HEK293 (cell line): ENCODE results near the gene PCBP3.

Experiments used
- CTCF ChIA-PET: fragments of 350-600 bp; formaldehyde crosslinking; extraction: SDS; loops from one replicate; lab custom pipeline; 2021; ENCODE audit warnings: antibody characterized with exemption; lab: Yijun Ruan, JAX
- POLR2A ChIA-PET: fragments of 300-600 bp; formaldehyde crosslinking; extraction: SDS; loops from one replicate; lab custom pipeline; 2020; ENCODE audit warnings: antibody characterized with exemption, inconsistent platforms; lab: Yijun Ruan, JAX
- H3K27ac ChIP-seq: fragments of 200-500 bp; sonication (Bioruptor generic); 2 replicates; pipeline ENCODE4 v1.5.1; 2014; ENCODE audit warnings: low read depth, low read length, control low read depth, inconsistent platforms; ENCODE audit errors: extremely low read depth
- H3K36me3 ChIP-seq, 2 experiments: fragments of 200-500 bp in 1 of 2; sonication (Bioruptor generic) in 1 of 2; 1 replicate in 1 of 2; 2 replicates in 1 of 2; pipeline ENCODE4 v1.5.1; 2014 to 2017; ENCODE audit warnings: inconsistent platforms in 2 of 2, low read length in 2 of 2; ENCODE audit not compliant: control insufficient read depth in 2 of 2, insufficient read depth in 1 of 2
- H3K4me1 ChIP-seq: fragments of 200-500 bp; sonication (Bioruptor generic); 2 replicates; pipeline ENCODE4 v1.5.1; 2014; ENCODE audit warnings: mild to moderate bottlenecking, low read length, inconsistent platforms; ENCODE audit not compliant: control insufficient read depth, insufficient read depth
- H3K4me3 ChIP-seq: 2 replicates; pipeline ENCODE4 v1.5.1; 2011; ENCODE audit warnings: low read depth, mild to moderate bottlenecking, control low read depth, low read length, moderate library complexity
- H3K9me3 ChIP-seq: fragments of 200-500 bp; sonication (Bioruptor generic); 2 replicates; pipeline ENCODE4 v1.5.1; 2014; ENCODE audit warnings: low read depth, low read length, inconsistent platforms; ENCODE audit not compliant: control insufficient read depth, insufficient read depth
- KLF17 ChIP-seq: fragments of 450-650 bp; formaldehyde crosslinking; IDR thresholded peaks from 2 replicates; pipeline ENCODE4 v1.5.1; 2016; ENCODE audit warnings: missing biosample characterization, missing genetic modification characterization
- SALL2 ChIP-seq: fragments of 450-650 bp; formaldehyde crosslinking; IDR thresholded peaks from 2 replicates; pipeline ENCODE4 v1.5.0; 2017; ENCODE audit warnings: missing biosample characterization, mild to moderate bottlenecking, missing genetic modification characterization, borderline replicate concordance
- ZBTB21 ChIP-seq: fragments of 450-650 bp; formaldehyde crosslinking; IDR thresholded peaks from 2 replicates; pipeline ENCODE4 v1.5.1; 2017; ENCODE audit warnings: missing biosample characterization, missing genetic modification characterization
- ZNF133 ChIP-seq: fragments of 450-650 bp; formaldehyde crosslinking; IDR thresholded peaks from 2 replicates; pipeline ENCODE4 v1.5.1; 2016; ENCODE audit warnings: missing biosample characterization, missing genetic modification characterization
- ZNF18 ChIP-seq: fragments of 450-650 bp; formaldehyde crosslinking; IDR thresholded peaks from 2 replicates; pipeline ENCODE4 v1.5.1; 2016; ENCODE audit warnings: missing biosample characterization, missing genetic modification characterization
- ZNF266 ChIP-seq: fragments of 450-650 bp; formaldehyde crosslinking; IDR thresholded peaks from 2 replicates; pipeline ENCODE4 v1.5.1; 2016; ENCODE audit warnings: missing biosample characterization, missing genetic modification characterization, low read depth
- ZNF341 ChIP-seq: fragments of 450-650 bp; formaldehyde crosslinking; IDR thresholded peaks from 2 replicates; pipeline ENCODE4; 2016; ENCODE audit warnings: low read depth, missing biosample characterization, missing genetic modification characterization
- ZNF514 ChIP-seq: fragments of 450-650 bp; formaldehyde crosslinking; IDR thresholded peaks from 2 replicates; pipeline ENCODE4 v1.5.1; 2016; ENCODE audit warnings: missing biosample characterization, missing genetic modification characterization
- ZNF558 ChIP-seq: fragments of 450-650 bp; formaldehyde crosslinking; IDR thresholded peaks from 2 replicates; pipeline ENCODE4 v1.5.1; 2016; ENCODE audit warnings: missing biosample characterization, missing genetic modification characterization
- ZNF785 ChIP-seq: fragments of 450-650 bp; formaldehyde crosslinking; IDR thresholded peaks from 2 replicates; pipeline ENCODE4 v1.5.1; 2016; ENCODE audit warnings: missing biosample characterization, missing genetic modification characterization
- TF ChIP-seq, protein P1 (sequence below): fragments of 450-650 bp; IDR thresholded peaks from 2 replicates; pipeline ENCODE4 v1.5.1; 2018; ENCODE audit warnings: missing biosample characterization, mild to moderate bottlenecking, missing genetic modification characterization
- TF ChIP-seq, protein P2 (sequence below): fragments of 450-650 bp; formaldehyde crosslinking; IDR thresholded peaks from 2 replicates; pipeline ENCODE4 v1.5.1; 2016; ENCODE audit warnings: missing biosample characterization, missing genetic modification characterization
- TF ChIP-seq, protein P3 (sequence below): fragments of 450-650 bp; formaldehyde crosslinking; IDR thresholded peaks from 2 replicates; pipeline ENCODE4 v1.5.1; 2017; ENCODE audit warnings: missing biosample characterization, missing genetic modification characterization

Gene PCBP3

GRCh38 chr21:45926281-45926680, 282.8 kb downstream of the PCBP3 start (continued):
- TF ChIP-seq, protein P1, sequence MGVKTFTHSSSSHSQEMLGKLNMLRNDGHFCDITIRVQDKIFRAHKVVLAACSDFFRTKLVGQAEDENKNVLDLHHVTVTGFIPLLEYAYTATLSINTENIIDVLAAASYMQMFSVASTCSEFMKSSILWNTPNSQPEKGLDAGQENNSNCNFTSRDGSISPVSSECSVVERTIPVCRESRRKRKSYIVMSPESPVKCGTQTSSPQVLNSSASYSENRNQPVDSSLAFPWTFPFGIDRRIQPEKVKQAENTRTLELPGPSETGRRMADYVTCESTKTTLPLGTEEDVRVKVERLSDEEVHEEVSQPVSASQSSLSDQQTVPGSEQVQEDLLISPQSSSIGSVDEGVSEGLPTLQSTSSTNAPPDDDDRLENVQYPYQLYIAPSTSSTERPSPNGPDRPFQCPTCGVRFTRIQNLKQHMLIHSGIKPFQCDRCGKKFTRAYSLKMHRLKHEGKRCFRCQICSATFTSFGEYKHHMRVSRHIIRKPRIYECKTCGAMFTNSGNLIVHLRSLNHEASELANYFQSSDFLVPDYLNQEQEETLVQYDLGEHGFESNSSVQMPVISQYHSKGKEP (tag by site-specific recombination) = no peak
- TF ChIP-seq ZNF558 (no peak), ZNF18 (no peak), KLF17 (tag by site-specific recombination) (no peak)
- TF ChIP-seq, protein P2, sequence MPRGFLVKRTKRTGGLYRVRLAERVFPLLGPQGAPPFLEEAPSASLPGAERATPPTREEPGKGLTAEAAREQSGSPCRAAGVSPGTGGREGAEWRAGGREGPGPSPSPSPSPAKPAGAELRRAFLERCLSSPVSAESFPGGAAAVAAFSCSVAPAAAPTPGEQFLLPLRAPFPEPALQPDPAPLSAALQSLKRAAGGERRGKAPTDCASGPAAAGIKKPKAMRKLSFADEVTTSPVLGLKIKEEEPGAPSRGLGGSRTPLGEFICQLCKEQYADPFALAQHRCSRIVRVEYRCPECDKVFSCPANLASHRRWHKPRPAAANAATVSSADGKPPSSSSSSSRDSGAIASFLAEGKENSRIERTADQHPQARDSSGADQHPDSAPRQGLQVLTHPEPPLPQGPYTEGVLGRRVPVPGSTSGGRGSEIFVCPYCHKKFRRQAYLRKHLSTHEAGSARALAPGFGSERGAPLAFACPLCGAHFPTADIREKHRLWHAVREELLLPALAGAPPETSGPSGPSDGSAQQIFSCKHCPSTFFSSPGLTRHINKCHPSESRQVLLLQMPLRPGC = no peak
- TF ChIP-seq, protein P3, sequence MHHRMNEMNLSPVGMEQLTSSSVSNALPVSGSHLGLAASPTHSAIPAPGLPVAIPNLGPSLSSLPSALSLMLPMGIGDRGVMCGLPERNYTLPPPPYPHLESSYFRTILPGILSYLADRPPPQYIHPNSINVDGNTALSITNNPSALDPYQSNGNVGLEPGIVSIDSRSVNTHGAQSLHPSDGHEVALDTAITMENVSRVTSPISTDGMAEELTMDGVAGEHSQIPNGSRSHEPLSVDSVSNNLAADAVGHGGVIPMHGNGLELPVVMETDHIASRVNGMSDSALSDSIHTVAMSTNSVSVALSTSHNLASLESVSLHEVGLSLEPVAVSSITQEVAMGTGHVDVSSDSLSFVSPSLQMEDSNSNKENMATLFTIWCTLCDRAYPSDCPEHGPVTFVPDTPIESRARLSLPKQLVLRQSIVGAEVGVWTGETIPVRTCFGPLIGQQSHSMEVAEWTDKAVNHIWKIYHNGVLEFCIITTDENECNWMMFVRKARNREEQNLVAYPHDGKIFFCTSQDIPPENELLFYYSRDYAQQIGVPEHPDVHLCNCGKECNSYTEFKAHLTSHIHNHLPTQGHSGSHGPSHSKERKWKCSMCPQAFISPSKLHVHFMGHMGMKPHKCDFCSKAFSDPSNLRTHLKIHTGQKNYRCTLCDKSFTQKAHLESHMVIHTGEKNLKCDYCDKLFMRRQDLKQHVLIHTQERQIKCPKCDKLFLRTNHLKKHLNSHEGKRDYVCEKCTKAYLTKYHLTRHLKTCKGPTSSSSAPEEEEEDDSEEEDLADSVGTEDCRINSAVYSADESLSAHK (tag by site-specific recombination) = no peak

- Histone ChIP-seq H3K36me3 (no peaks in the 10 kb centered on the region), H3K27ac (no peak overlapping the region), H3K4me1 (no peaks in the 10 kb centered on the region), H3K4me3 (no peak overlapping the region), H3K9me3 (no peaks in the 10 kb centered on the region)
- ChIA-PET CTCF (interaction anchor here (1.8 kb wide), 1 partner anchor 9 kb away, joined by 7 read pairs; no protein-coding TSS in a partner anchor), POLR2A (no interaction called here)
- no peak for TF ChIP-seq ZNF133
- TF ChIP-seq SALL2 (tag by site-specific recombination) = no peak
- TF ChIP-seq ZBTB21 (tag by site-specific recombination) = no peak
- TF ChIP-seq ZNF341 = no peak
- TF ChIP-seq ZNF266 (tag by site-specific recombination) = no peak
- TF ChIP-seq ZNF785 (tag by site-specific recombination) = no peak
- TF ChIP-seq ZNF514 (tag by site-specific recombination) = no peak
- no peak for TF ChIP-seq KLF17 (tag by site-specific recombination)
Measured at GRCh38 chr21:45927032-45927431, 283.5 kb downstream of the PCBP3 start.
